ENCODE results near the gene RWDD1. TPM values are rescaled to one million over a fixed set of nuclear protein-coding genes. Genes with fewer than 3 reads are reported as not detected.

Gene RWDD1
- total RNA-seq, 2 experiments from 2014 or later: 33.4 to 38.2 TPM

- Histone ChIP-seq H2AFZ (ENCODE audit: low read length) (no peak overlapping the region), H3K9me2 (ENCODE audit: insufficient read depth, low read length) (no peaks in the 10 kb centered on the region), H3K4me3 (ENCODE audit: low read depth, low read length, poor library complexity, severe bottlenecking) (no peak overlapping the region), H3K79me2 (ENCODE audit: insufficient read depth, low read depth, low read length) (no peaks in the 10 kb centered on the region), H3K27ac (ENCODE audit: low read depth, low read length, poor library complexity, severe bottlenecking) (no peak overlapping the region), H3K4me2 (ENCODE audit: low read length) (no peak overlapping the region), H3K4me1 (ENCODE audit: insufficient read depth, low read length, poor library complexity, severe bottlenecking) (no peaks in the 10 kb centered on the region), H3K9me3 (ENCODE audit: low read length) (no peaks in the 10 kb centered on the region), H4K20me1 (ENCODE audit: insufficient read depth, low read length) (no peaks in the 10 kb centered on the region), H3K36me3 (ENCODE audit: insufficient read depth, low read length) (no peaks in the 10 kb centered on the region)
- BruUV-seq (replicated peaks): no TSS peak
- no peak for DNase-seq (ENCODE audit: low spot score)
- ChIA-PET CTCF (ENCODE audit: unreplicated experiment) (no interaction called here), POLR2A (interaction anchor here (0.9 kb wide), 1 partner anchor 10 kb away, joined by 5 read pairs; no protein-coding TSS in a partner anchor)
- TF ChIP-seq, protein P1, sequence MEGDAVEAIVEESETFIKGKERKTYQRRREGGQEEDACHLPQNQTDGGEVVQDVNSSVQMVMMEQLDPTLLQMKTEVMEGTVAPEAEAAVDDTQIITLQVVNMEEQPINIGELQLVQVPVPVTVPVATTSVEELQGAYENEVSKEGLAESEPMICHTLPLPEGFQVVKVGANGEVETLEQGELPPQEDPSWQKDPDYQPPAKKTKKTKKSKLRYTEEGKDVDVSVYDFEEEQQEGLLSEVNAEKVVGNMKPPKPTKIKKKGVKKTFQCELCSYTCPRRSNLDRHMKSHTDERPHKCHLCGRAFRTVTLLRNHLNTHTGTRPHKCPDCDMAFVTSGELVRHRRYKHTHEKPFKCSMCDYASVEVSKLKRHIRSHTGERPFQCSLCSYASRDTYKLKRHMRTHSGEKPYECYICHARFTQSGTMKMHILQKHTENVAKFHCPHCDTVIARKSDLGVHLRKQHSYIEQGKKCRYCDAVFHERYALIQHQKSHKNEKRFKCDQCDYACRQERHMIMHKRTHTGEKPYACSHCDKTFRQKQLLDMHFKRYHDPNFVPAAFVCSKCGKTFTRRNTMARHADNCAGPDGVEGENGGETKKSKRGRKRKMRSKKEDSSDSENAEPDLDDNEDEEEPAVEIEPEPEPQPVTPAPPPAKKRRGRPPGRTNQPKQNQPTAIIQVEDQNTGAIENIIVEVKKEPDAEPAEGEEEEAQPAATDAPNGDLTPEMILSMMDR (conservative IDR thresholded peaks at IDR 0.05; ENCODE audit: low read length): no peak
- TF ChIP-seq EZH2phosphoT487 (IDR thresholded peaks at IDR 0.05; ENCODE audit: borderline replicate concordance, low read depth, low read length): no peak
- intact Hi-C loops (cut with micrococcal nuclease; ENCODE audit: unreplicated experiment): no loop called here
These were observed 20.5 kb upstream of the RWDD1 start for GRCh38 chr6:116550796-116551195.

DNA sequence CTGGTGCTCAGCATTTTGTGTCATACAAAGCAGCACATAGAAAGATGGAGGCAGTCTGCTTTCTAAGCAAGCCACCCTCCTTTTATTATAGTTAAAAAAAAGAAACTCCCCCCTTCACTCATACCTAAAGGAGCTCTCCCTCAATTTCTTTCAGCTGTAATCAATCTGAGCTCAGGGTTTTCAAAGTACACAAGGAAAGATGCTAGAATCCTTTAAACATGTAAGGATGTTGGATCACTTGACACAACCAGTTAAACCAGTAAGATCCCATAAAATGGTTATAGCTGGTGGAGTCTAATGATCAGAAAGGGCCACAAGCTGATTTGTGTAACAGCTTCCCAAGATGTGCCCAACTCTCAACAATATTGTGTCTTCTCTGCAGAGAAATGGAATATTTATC, 17.9 kb upstream of the RWDD1 start, which contains the start of gene CALHM4:
Gene CALHM4 (plus strand): TSS at position 301 of the 400 bp plus-strand sequence. CDS start 43 bp downstream, at position 344.
- POLR2A ChIA-PET: interaction anchor here (0.5 to 1.0 kb wide), 2 partner anchors 10 to 201 kb away, joined by 3 to 5 read pairs; no protein-coding TSS in a partner anchor
- H2AFZ ChIP-seq (ENCODE audit: low read length): no peak within 1 kb of the TSS

GRCh38 chr6:116556065-116556464, 15.2 kb upstream of the RWDD1 start:
- Histone ChIP-seq H3K4me3 (ENCODE audit: low read depth, low read length, poor library complexity, severe bottlenecking) (no peak overlapping the region), H3K27ac (ENCODE audit: low read depth, low read length, poor library complexity, severe bottlenecking) (no peak overlapping the region), H3K9me3 (ENCODE audit: low read length) (no peaks in the 10 kb centered on the region), H3K79me2 (ENCODE audit: insufficient read depth, low read depth, low read length) (no peaks in the 10 kb centered on the region), H3K36me3 (ENCODE audit: insufficient read depth, low read length) (no peaks in the 10 kb centered on the region), H3K9me2 (ENCODE audit: insufficient read depth, low read length) (no peaks in the 10 kb centered on the region), H4K20me1 (ENCODE audit: insufficient read depth, low read length) (no peaks in the 10 kb centered on the region), H3K4me1 (ENCODE audit: insufficient read depth, low read length, poor library complexity, severe bottlenecking) (no peaks in the 10 kb centered on the region), H2AFZ (ENCODE audit: low read length) (no peak overlapping the region), H3K4me2 (ENCODE audit: low read length) (no peak overlapping the region)
- intact Hi-C loops (cut with micrococcal nuclease; ENCODE audit: unreplicated experiment): no loop called here
- DNase-seq (ENCODE audit: low spot score): no peak
- no TSS peak for BruUV-seq (replicated peaks)
- POLR2A ChIA-PET: no interaction called here
- TF ChIP-seq, protein P1 (conservative IDR thresholded peaks at IDR 0.05; ENCODE audit: low read length): no peak
- no peak for TF ChIP-seq EZH2phosphoT487 (IDR thresholded peaks at IDR 0.05; ENCODE audit: borderline replicate concordance, low read depth, low read length)
- CTCF ChIA-PET (ENCODE audit: unreplicated experiment): no interaction called here

More for the DNA sequence above, 17.9 kb upstream of the RWDD1 start, which contains the start of gene CALHM4:
- Histone ChIP-seq H3K4me2 (ENCODE audit: low read length) (no peak within 1 kb of the TSS), H3K4me3 (ENCODE audit: low read depth, low read length, poor library complexity, severe bottlenecking) (no peak within 1 kb of the TSS), H3K4me1 (ENCODE audit: insufficient read depth, low read length, poor library complexity, severe bottlenecking) (no peaks in the 10 kb centered on the region), H3K27ac (ENCODE audit: low read depth, low read length, poor library complexity, severe bottlenecking) (no peak within 1 kb of the TSS), H3K9me2 (ENCODE audit: insufficient read depth, low read length) (no peaks in the 10 kb centered on the region), H3K79me2 (ENCODE audit: insufficient read depth, low read depth, low read length) (no peaks in the 10 kb centered on the region), H4K20me1 (ENCODE audit: insufficient read depth, low read length) (no peaks in the 10 kb centered on the region), H3K9me3 (ENCODE audit: low read length) (no peaks in the 10 kb centered on the region), H3K36me3 (ENCODE audit: insufficient read depth, low read length) (no peaks in the 10 kb centered on the region)
- intact Hi-C loops (cut with micrococcal nuclease; ENCODE audit: unreplicated experiment): no loop called here
- no TSS peak for BruUV-seq (replicated peaks)
- CTCF ChIA-PET (ENCODE audit: unreplicated experiment): no interaction called here
- TF ChIP-seq, protein P1 (conservative IDR thresholded peaks at IDR 0.05; ENCODE audit: low read length): no peak
- TF ChIP-seq EZH2phosphoT487 (IDR thresholded peaks at IDR 0.05; ENCODE audit: borderline replicate concordance, low read depth, low read length): no peak
- no peak for DNase-seq (ENCODE audit: low spot score)

All from OCI-LY7 (cell line).